Activated CD4-positive, alpha-beta T cell treated with anti-CD3 and anti-CD28 coated beads for 36 hours (primary cell): Measurements from ENCODE around the gene GSE1. TPM values are rescaled to one million over a fixed set of nuclear protein-coding genes. Genes with fewer than 3 reads are reported as not detected.

Experiments
- ATAC-seq: fragments of 200-7000 bp; cut with Tn5 transposase; one replicate; pipeline ENCODE4 v1.10.0; 2021; ENCODE audit warnings: mild to moderate bottlenecking, moderate library complexity
- CTCF ChIA-PET: fragments of 350-600 bp; sonication (Branson Sonifier 250); formaldehyde crosslinking; loops from one replicate; lab custom pipeline; 2021; ENCODE audit warnings: antibody characterized with exemption; lab: Charles Lee
- POLR2A ChIA-PET: fragments of 350-600 bp; sonication (Branson Sonifier 250); formaldehyde crosslinking; loops from one replicate; lab custom pipeline; 2021; ENCODE audit warnings: antibody characterized with exemption, inconsistent platforms; lab: Charles Lee
- DNase-seq: peaks from one replicate; pipeline ENCODE4 v3.0.0-alpha.2; 2020
- H3K27ac Mint-ChIP-seq: one replicate; pipeline ENCODE4 v1.8.0; 2021; ENCODE audit warnings: mixed read lengths
- H3K27me3 Mint-ChIP-seq: one replicate; pipeline ENCODE4 v1.8.0; 2021; ENCODE audit warnings: mixed read lengths
- H3K36me3 Mint-ChIP-seq: one replicate; pipeline ENCODE4 v1.8.0; 2021; ENCODE audit warnings: low read depth, mixed read lengths
- H3K4me1 Mint-ChIP-seq: one replicate; pipeline ENCODE4 v1.8.0; 2021; ENCODE audit warnings: mixed read lengths
- H3K4me3 Mint-ChIP-seq: one replicate; pipeline ENCODE4 v1.8.0; 2021; ENCODE audit warnings: mild to moderate bottlenecking, moderate library complexity, mixed read lengths
- H3K9me3 Mint-ChIP-seq: one replicate; pipeline ENCODE4 v1.8.0; 2021; ENCODE audit warnings: low read depth, mixed read lengths
- intact Hi-C, 2 experiments: fragments of 100-400 bp; cut with DNase I in 1 of 2; cut with micrococcal nuclease in 1 of 2; formaldehyde crosslinking; loops; one replicate each; pipeline versions ENCODE4 v1.14.2 to v1.15.1; 2022 to 2024; cut with DNase I, micrococcal nuclease
- total RNA-seq, 2 experiments: library from RNA; stranded (reverse); gene quantifications; one replicate each; pipeline ENCODE4 v1.2.3, GENCODE V29; 2021

Gene GSE1
- total RNA-seq, 2 experiments from 2014 or later = 13.2 to 13.5 TPM

DNA sequence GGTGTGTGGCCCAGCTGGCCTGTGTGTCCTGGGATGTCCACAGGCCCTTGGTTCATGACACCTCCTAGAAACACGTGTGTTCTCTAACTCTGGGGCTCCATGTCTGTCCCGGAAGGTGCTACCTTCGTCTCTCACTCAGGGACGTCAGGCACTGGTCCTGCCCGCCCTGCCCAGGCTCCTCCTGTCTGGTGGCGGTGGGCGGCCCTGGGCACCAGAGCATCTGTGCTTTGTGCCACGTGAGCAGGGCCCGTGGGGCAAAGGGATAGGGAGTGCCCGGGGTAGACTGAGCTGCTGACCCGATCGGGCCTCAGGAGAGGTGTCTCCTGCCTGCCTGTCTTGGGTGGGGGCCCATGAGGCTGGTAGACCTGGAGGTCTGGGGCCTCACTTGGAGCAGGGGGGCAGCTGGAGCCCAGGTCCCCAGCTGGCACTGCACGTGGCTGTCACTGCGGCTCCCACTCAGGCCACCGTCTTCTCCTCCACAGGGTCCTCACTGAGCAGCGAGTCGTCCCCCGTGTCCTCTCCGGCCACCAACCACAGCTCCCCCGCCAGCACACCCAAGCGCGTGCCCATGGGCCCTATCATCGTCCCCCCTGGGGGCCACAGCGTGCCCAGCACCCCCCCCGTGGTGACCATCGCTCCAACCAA is 35.1 kb downstream of the GSE1 start:
- no peak for ATAC-seq
- Mint-ChIP-seq H3K36me3 (no peaks in the 10 kb centered on the region), H3K4me3 (no peak overlapping the region), H3K27me3 (no peaks in the 10 kb centered on the region), H3K4me1 (no peaks in the 10 kb centered on the region), H3K27ac (no peak overlapping the region), H3K9me3 (no peaks in the 10 kb centered on the region)
- no peak for DNase-seq
- intact Hi-C loops = no loop called here
- CTCF ChIA-PET = no interaction called here
- POLR2A ChIA-PET = no interaction called here

DNA sequence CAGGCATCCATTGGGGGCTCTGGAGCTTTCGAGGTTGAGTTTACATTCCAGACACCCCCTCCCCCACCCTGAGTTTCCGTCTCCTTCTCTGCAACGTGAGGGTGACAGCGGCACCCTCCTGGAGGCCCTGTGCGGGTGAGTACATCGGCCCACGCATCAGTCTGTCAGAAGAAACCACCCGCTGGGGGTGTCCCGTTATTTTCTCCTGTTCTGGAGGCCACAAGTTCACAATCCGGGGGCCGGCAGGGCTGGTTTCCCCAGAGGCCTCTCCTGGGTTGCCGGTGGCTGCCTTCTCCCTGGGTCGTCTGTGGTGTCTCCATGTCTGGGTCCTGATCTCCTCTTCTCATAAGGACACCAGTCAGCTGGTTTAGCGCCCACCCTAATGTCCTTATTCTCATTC is 35.7 kb downstream of the GSE1 start:
- Mint-ChIP-seq H3K27me3 (no peaks in the 10 kb centered on the region), H3K4me3 (no peak overlapping the region), H3K4me1 (no peaks in the 10 kb centered on the region), H3K27ac (no peak overlapping the region), H3K9me3 (no peaks in the 10 kb centered on the region), H3K36me3 (no peaks in the 10 kb centered on the region)
- ATAC-seq = no peak
- intact Hi-C loops = no loop called here
- DNase-seq = peak; percentile 42
- POLR2A ChIA-PET = no interaction called here
- CTCF ChIA-PET = interaction anchor here (2.1 kb wide), 1 partner anchor 10 kb away, joined by 8 read pairs; no protein-coding TSS in a partner anchor

DNA sequence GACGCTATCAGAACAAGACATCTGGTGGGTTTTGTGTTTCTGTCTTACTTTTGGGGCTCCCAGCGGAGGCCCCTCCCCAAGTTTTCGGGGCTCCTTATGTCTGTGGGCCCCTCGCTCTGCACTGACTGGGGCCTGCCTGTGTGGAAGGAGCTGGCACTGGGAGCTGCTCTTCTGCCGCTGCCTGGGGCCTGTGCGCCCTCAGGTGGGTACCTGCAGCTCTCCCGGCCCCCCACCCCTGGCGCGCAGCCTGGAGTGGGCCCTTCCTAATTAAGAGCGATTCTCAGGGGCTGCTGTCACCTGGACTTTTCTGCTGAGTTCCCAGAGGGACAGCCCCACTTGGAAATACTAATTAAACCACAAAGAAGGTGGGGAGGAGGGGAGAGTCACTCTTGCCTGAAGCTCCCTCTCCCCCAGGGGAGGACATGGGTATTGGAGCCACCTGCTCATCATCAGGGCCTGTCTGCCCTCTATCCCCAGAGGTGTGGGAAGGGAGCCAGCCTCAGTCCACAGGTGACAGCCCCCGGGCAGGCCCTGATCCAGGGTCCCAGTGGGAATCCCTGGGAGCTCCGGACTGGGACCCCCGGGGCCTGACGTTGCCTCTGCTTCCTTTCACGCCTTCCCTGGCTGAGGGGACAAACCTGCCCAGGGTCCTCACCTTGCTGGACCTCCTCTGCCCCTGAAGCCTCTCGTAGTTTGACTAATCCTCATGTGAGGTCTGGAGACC is 36.5 kb downstream of the GSE1 start:
- CTCF ChIA-PET = interaction anchor here (1.7 to 2.1 kb wide), 2 partner anchors 10 to 37 kb away, joined by 3 to 8 read pairs; partner anchors contain the start of gene GSE1
- Mint-ChIP-seq H3K27me3 (no peaks in the 10 kb centered on the region), H3K27ac (no peak overlapping the region), H3K9me3 (no peaks in the 10 kb centered on the region), H3K4me3 (no peak overlapping the region), H3K4me1 (no peaks in the 10 kb centered on the region), H3K36me3 (no peaks in the 10 kb centered on the region)
- intact Hi-C loops = no loop called here
- ATAC-seq = no peak
- POLR2A ChIA-PET = no interaction called here
- no peak for DNase-seq

DNA sequence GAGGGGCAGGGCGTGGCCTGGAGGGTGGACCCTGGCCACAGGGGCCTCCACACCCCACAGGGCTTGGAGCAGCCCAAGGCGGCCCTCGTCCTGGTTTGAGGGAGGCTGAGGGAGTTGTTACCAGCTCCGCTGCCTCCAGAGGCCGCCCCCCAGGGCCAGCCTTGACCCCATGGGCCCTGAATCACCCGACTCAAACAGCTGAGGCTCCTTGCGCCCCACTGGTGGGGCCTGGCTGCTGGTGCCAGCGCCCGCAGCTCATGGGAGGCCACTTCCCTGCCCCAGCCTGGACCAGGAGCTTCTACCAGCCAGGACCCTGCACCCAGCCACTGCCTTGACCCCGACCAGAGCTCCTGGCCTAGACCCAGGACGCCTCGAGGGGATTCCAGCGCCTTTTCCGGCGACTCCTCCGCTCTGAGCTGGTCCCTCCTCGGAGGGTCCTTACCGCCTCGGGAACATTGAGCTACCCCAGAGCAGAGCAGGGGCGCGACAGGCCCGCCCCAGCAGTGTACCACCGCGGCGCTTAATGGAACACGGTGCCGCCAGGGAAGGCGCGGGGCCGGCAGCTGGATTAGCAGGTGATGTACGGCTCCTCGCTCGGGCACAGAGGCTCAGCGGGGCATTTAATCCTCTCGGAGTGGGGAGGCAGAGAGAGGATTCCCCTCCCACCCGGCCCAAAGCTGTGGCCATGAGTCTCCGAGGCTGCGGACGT is 37.2 kb downstream of the GSE1 start:
- H3K4me1 Mint-ChIP-seq = no peaks in the 10 kb centered on the region
- CTCF ChIA-PET = interaction anchor here (0.6 to 2.1 kb wide), 4 partner anchors 9 to 38 kb away, joined by 3 to 8 read pairs (median 3); partner anchors contain the start of gene GSE1
- H3K9me3 Mint-ChIP-seq = no peaks in the 10 kb centered on the region
- DNase-seq (no peak), ATAC-seq (no peak)
- intact Hi-C loops = no loop called here
- POLR2A ChIA-PET = no interaction called here
- no peak overlapping the region for H3K4me3 Mint-ChIP-seq
- no peaks in the 10 kb centered on the region for H3K36me3 Mint-ChIP-seq
- no peak overlapping the region for H3K27ac Mint-ChIP-seq
- H3K27me3 Mint-ChIP-seq = no peaks in the 10 kb centered on the region

DNA sequence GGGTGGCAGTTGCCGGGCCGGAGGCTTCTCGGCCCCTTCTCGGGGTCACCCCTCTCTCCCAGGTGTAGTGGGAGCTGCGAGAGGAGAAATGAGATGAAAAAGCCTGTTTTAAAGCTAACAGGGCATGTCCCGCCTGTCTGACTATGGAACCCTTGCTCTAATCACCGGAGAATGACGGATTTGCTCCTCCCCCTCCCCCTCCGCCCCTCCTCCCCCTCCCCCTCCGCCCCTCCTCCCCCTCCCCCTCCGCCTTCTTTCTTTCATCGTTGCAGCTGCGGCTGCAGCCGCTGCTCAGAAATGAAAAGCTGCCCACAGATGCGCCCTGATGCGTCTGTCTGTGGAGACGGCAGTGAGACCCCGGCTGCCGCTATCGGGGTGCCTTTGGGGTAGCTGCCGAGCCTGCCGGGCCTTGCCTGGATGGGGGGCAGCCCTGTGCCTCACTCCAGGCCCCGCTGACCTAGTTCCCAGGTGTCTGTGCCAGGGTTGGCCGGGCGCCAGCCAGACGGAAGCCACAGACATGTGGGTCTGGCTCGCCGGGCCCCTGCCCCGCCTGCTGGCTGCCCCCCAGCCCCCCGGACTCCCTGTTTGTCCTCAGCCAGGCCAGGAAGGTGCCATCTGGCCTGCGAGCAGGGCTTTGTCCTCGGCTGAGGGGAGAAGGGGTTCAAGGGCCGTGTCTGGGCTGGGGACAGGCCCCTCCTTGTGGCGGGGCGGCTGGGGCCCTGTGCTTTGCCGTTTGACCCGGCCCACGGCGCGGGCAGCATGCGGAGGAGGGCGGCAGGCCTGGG is 37.9 kb downstream of the GSE1 start:
- no peak overlapping the region for H3K4me3 Mint-ChIP-seq
- no peaks in the 10 kb centered on the region for H3K27me3 Mint-ChIP-seq
- CTCF ChIA-PET = interaction anchor here (0.6 to 2.1 kb wide), 5 partner anchors 8 to 38 kb away, joined by 3 to 8 read pairs (median 3); partner anchors contain the start of gene GSE1
- POLR2A ChIA-PET = no interaction called here
- H3K9me3 Mint-ChIP-seq = no peaks in the 10 kb centered on the region
- no peaks in the 10 kb centered on the region for H3K4me1 Mint-ChIP-seq
- DNase-seq (no peak), ATAC-seq (no peak)
- H3K27ac Mint-ChIP-seq = no peak overlapping the region
- peaks cover under 1% of the 10 kb centered on the region for H3K36me3 Mint-ChIP-seq
- intact Hi-C loops = no loop called here

DNA sequence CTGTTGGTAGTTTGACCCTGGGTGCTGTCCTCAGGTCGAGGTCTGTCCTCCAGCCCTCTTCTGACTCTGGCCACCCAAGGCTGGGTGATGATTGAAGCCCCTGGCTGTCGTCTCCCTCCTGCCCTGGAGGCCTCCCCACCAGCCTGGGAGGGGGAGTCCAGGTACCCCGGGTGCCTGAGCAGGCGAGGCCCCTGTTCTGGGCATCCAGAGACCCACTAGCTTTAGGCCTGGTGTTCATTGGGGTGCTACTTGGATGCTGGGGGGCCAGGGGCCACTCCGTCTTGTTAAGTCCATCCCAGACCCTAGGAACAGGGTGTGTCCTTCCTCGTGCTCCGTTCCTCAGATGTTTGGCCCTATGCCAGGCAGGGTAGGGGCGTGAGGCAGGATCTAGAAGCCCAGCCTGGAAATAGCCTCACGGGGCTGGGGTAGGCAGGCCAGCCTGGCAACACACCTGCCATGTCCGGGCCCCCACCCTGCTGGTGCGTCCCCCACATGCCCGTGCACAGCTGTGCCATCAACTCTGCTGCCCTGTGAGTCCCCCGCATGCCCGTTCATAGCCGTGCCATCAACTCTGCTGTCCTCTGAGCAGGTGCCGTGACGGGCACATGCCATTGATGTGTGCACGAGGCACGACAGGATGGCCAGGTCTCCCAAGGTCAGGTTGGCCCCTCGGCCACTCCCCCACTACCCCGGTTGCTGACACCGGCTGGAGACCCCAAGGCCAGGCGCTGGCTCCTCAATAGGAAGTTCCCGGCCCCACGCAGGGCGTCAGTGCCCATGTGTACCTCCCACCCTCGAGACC is 38.7 kb downstream of the GSE1 start:
- DNase-seq (no peak), ATAC-seq (no peak)
- intact Hi-C loops = no loop called here
- Mint-ChIP-seq H3K4me1 (no peaks in the 10 kb centered on the region), H3K27ac (no peak overlapping the region), H3K27me3 (no peaks in the 10 kb centered on the region), H3K9me3 (no peaks in the 10 kb centered on the region), H3K4me3 (no peak overlapping the region), H3K36me3 (peaks cover 6% of the 10 kb centered on the region)
- CTCF ChIA-PET = interaction anchor here (0.6 kb wide), 1 partner anchor 26 kb away, joined by 3 read pairs; no protein-coding TSS in a partner anchor
- POLR2A ChIA-PET = no interaction called here

DNA sequence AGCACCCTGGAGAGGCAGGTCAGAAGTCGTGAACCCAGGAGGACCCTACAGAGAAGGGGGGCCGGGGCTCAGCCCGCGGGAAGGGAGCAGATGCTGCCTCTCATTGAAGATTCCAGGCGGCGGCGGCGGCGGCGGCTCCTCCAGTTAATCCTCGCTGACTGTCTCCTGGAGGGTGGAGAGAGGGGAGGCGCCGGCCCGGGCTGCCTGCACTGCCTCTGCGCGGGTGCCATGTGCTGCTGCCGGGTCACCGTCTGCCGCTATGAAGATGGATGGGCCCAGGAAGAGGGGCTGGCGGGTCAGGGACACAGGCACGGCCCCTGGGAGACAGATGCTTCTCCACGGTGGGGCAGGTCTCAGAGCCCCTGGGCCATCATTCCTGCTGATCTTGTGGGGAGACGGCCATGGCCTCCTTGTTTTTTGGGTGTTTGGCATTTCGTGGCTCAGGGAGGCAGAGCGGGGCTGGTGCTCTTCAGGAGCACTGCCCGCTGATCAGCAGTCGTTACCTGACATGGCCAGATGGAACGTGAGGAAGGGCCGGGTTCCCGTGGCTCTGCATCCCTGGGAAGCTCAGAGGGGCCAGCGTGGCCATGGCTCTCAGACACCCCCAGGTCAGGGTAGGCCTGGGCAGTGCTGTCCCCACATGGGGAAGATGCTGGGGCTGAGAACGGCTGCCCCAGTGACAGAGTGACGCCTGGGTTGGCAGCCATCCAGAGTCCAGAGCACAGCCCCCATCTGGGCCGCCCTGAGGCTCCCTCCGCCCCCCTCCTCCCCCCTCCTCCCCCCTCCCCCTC is 39.5 kb downstream of the GSE1 start:
- ChIA-PET CTCF (no interaction called here), POLR2A (no interaction called here)
- no peaks in the 10 kb centered on the region for H3K27me3 Mint-ChIP-seq
- H3K36me3 Mint-ChIP-seq = peaks cover 6% of the 10 kb centered on the region
- H3K9me3 Mint-ChIP-seq = no peaks in the 10 kb centered on the region
- no peak overlapping the region for H3K27ac Mint-ChIP-seq
- intact Hi-C loops = no loop called here
- ATAC-seq (no peak), DNase-seq (peak; percentile 60)
- H3K4me3 Mint-ChIP-seq = no peak overlapping the region
- H3K4me1 Mint-ChIP-seq = no peaks in the 10 kb centered on the region

DNA sequence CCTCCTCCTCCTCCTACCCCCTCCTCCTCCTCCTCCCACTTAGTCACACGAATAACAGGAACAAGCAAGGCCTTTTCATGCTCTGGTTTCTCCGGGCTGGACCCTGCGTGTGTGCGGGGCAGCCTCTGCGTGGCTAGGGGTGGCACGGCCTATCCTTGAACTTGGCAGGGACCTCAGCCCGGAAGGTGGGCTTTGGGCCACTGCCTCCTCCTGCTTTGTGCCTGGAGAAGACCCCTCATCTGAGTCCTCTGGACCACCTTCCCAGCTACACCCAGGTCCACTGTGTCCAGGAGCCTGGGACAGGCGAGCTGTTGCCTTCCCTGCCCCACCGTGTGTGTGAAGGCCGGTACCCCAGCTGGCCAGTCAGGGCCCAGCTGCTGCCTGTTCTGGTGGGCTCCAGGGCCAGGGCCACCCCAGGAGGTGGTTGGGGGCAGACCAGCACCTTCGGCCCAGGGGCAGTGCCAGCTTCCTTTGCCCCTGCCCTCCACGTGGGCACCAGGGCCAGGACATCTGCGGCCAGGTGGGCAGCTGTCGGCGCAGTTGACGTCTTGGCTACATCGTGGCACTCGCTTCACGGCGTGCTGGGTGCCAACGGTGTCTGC is 40.3 kb downstream of the GSE1 start:
- H3K4me1 Mint-ChIP-seq = no peaks in the 10 kb centered on the region
- no peaks in the 10 kb centered on the region for H3K9me3 Mint-ChIP-seq
- no peaks in the 10 kb centered on the region for H3K27me3 Mint-ChIP-seq
- POLR2A ChIA-PET = no interaction called here
- CTCF ChIA-PET = no interaction called here
- peaks cover 6% of the 10 kb centered on the region for H3K36me3 Mint-ChIP-seq
- H3K4me3 Mint-ChIP-seq = no peak overlapping the region
- no peak for ATAC-seq
- no peak overlapping the region for H3K27ac Mint-ChIP-seq
- intact Hi-C loops = no loop called here
- no peak for DNase-seq

DNA sequence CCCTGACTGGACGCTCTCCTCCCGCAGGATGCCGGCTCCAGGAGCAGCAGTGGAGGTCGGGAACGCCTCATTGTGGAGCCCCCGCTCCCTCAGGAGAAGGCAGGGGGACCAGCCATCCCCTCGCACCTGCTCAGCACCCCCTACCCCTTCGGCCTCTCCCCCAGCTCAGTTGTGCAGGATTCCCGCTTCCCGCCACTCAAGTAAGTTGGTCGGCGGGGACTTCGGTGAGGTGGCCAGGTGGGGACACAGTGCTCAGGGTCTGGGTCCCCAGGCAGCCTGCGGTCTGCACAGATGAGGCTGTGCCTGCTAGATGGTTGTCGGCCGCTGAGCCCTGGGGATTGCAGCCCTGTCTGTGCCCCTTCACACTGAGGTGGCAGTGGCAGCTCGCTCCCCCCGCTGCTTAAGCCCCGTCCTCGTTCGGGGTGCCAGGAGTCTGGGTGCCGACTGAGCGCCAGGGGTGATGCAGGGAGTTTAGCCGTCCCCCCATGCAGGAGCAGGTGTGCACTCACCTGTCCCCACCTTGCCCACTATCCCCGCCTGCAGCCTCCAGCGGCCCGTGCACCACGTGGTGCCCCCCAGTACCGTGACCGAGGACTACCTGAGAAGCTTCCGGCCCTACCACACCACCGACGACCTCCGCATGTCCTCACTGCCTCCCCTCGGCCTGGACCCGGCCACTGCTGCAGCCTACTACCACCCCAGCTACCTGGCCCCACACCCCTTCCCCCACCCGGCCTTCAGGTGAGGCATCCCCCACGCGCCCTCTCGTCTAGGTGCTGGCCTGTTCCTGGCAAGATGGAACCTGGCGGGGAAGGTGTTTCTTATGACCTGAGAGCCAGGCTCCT is 41.4 kb downstream of the GSE1 start:
- ATAC-seq (no peak), DNase-seq (no peak)
- intact Hi-C loops = no loop called here
- Mint-ChIP-seq H3K4me1 (no peaks in the 10 kb centered on the region), H3K27ac (no peak overlapping the region), H3K9me3 (no peaks in the 10 kb centered on the region), H3K4me3 (no peak overlapping the region), H3K27me3 (no peaks in the 10 kb centered on the region), H3K36me3 (peaks cover 6% of the 10 kb centered on the region)
- CTCF ChIA-PET = no interaction called here
- POLR2A ChIA-PET = no interaction called here
